Fibroblast of lung (primary cell): ENCODE measurements around the gene MIEN1. TPM values are rescaled to one million over a fixed set of nuclear protein-coding genes. Genes with fewer than 3 reads are reported as not detected.

Source experiments
- DNase-seq, 2 donors: peaks; one replicate each; pipeline versions ENCODE4 v3.0.0 to v3.0.0-alpha.2; 2010; ENCODE audit warnings: low read depth in 2 of 2
- H2AFZ ChIP-seq: 2 replicates; pipeline ENCODE4 v1.5.1; 2012; ENCODE audit warnings: low read length, control low read depth, inconsistent platforms
- H3K27ac ChIP-seq: 2 replicates; pipeline ENCODE4 v1.5.1; 2011; ENCODE audit warnings: low read length, control low read depth; ENCODE audit not compliant: insufficient read depth
- H3K27me3 ChIP-seq: 2 replicates; pipeline ENCODE4 v1.5.1; 2011; ENCODE audit warnings: mild to moderate bottlenecking, low read length; ENCODE audit not compliant: control insufficient read depth, insufficient read depth
- H3K36me3 ChIP-seq: 2 replicates; pipeline ENCODE4 v1.5.1; 2011; ENCODE audit warnings: low read length; ENCODE audit not compliant: control insufficient read depth, insufficient read depth
- H3K4me1 ChIP-seq: 2 replicates; pipeline ENCODE4 v1.5.1; 2011; ENCODE audit warnings: low read length; ENCODE audit not compliant: control insufficient read depth, insufficient read depth; ENCODE audit errors: extremely low read depth
- H3K4me2 ChIP-seq: 2 replicates; pipeline ENCODE4 v1.5.1; 2011; ENCODE audit warnings: low read length, control low read depth; ENCODE audit not compliant: insufficient read depth; ENCODE audit errors: extremely low read depth
- H3K4me3 ChIP-seq, 4 experiments: fragments of 200-600 bp in 1 of 4; sonication (generic) in 1 of 4; replicated peaks in 1 of 4; 2 replicates each; pipeline ENCODE4 v1.5.1; 2011 to 2016; ENCODE audit warnings: low read length in 4 of 4, low read depth in 3 of 4, mild to moderate bottlenecking in 3 of 4, control low read depth in 2 of 4, inconsistent platforms in 1 of 4, mixed read lengths in 1 of 4; ENCODE audit not compliant: insufficient read depth in 1 of 4; ENCODE audit errors: control extremely low read depth in 1 of 4
- H3K79me2 ChIP-seq: 2 replicates; pipeline ENCODE4 v1.5.1; 2012; ENCODE audit warnings: mild to moderate bottlenecking, low read length, inconsistent platforms; ENCODE audit not compliant: control insufficient read depth, insufficient read depth
- H3K9ac ChIP-seq: 2 replicates; pipeline ENCODE4 v1.5.1; 2011; ENCODE audit warnings: mild to moderate bottlenecking, low read length, control low read depth; ENCODE audit not compliant: insufficient read depth
- H3K9me3 ChIP-seq: 2 replicates; pipeline ENCODE4 v1.5.1; 2012; ENCODE audit warnings: low read depth, low read length; ENCODE audit not compliant: control insufficient read depth, insufficient read depth
- H4K20me1 ChIP-seq: 2 replicates; pipeline ENCODE4 v1.5.1; 2011; ENCODE audit warnings: low read length; ENCODE audit not compliant: control insufficient read depth, insufficient read depth; ENCODE audit errors: extremely low read depth
- CTCF ChIP-seq, 2 donors: IDR thresholded peaks in 1 of 2; conservative IDR thresholded peaks in 1 of 2; 1 replicate in 1 of 2; 2 replicates in 1 of 2; pipeline ENCODE4 v1.5.1; 2011 to 2012; ENCODE audit warnings: low read length in 2 of 2, control low read depth in 1 of 2, inconsistent platforms in 1 of 2, low read depth in 1 of 2, mild to moderate bottlenecking in 1 of 2
- EZH2 ChIP-seq: IDR thresholded peaks from 2 replicates; pipeline ENCODE4 v1.5.1; 2012; ENCODE audit warnings: low read length, control low read depth, mild to moderate bottlenecking; ENCODE audit errors: missing control alignments
- polyA plus RNA-seq, 2 donors: library from polyadenylated mRNA; depleted of rRNA in 1 of 2; stranded (reverse) in 1 of 2; unstranded in 1 of 2; fragments of >200 nt; gene quantifications; 2 replicates each; pipeline ENCODE4 v1.2.1, GENCODE V29; 2011 to 2012; ENCODE audit warnings: missing spikeins in 1 of 2
- total RNA-seq: library from RNA; depleted of rRNA; stranded (reverse); fragments of >200 nt; gene quantifications from 2 replicates; pipeline ENCODE4 v1.2.1, GENCODE V29; 2014

Gene MIEN1
- total and polyA plus RNA-seq, 2 donors (not counting 1 experiment from before 2014, with no cell fraction given) = 25.6 to 58.0 TPM

- Histone ChIP-seq H3K4me3 (no peak overlapping the region), H3K27me3 (peaks cover 14% of the 10 kb centered on the region), H3K9me3 (no peaks in the 10 kb centered on the region), H3K36me3 (no peaks in the 10 kb centered on the region), H3K27ac (no peak overlapping the region), H4K20me1 (no peaks in the 10 kb centered on the region), H3K9ac (no peak overlapping the region), H3K4me2 (no peak overlapping the region), H3K79me2 (no peaks in the 10 kb centered on the region), H2AFZ (no peak overlapping the region), H3K4me1 (no peaks in the 10 kb centered on the region)
- DNase-seq = no peak
- no peak for TF ChIP-seq EZH2
- TF ChIP-seq CTCF (conservative IDR thresholded peaks at IDR 0.05 in 1 of 2, IDR thresholded peaks at IDR 0.05 in 1 of 2; ENCODE audit: low read depth in 1 of 2, low read length in 2 of 2) = no peak
These were observed 44.7 kb upstream of the MIEN1 start for GRCh38 chr17:39775031-39775430.

GRCh38 chr17:39774047-39774446 lies 43.7 kb upstream of the MIEN1 start:
- peaks cover 16% of the 10 kb centered on the region for H3K27me3 ChIP-seq
- H3K27ac ChIP-seq = no peak overlapping the region
- no peaks in the 10 kb centered on the region for H3K79me2 ChIP-seq
- H3K4me1 ChIP-seq = no peaks in the 10 kb centered on the region
- H3K9me3 ChIP-seq = no peaks in the 10 kb centered on the region
- no peak overlapping the region for H3K9ac ChIP-seq
- no peak overlapping the region for H3K4me3 ChIP-seq
- DNase-seq = no peak
- no peaks in the 10 kb centered on the region for H4K20me1 ChIP-seq
- TF ChIP-seq EZH2 = no peak
- no peak for TF ChIP-seq CTCF (conservative IDR thresholded peaks at IDR 0.05 in 1 of 2, IDR thresholded peaks at IDR 0.05 in 1 of 2; ENCODE audit: low read depth in 1 of 2, low read length in 2 of 2)
- no peak overlapping the region for H3K4me2 ChIP-seq
- no peak overlapping the region for H2AFZ ChIP-seq
- no peaks in the 10 kb centered on the region for H3K36me3 ChIP-seq

GRCh38 chr17:39772987-39773934 lies 42.9 kb upstream of the MIEN1 start:
- H2AFZ ChIP-seq = no peak overlapping the region
- DNase-seq = no peak
- TF ChIP-seq EZH2 (no peak), CTCF (conservative IDR thresholded peaks at IDR 0.05 in 1 of 2, IDR thresholded peaks at IDR 0.05 in 1 of 2; ENCODE audit: low read depth in 1 of 2, low read length in 2 of 2) (no peak)
- H3K4me2 ChIP-seq = no peak overlapping the region
- no peaks in the 10 kb centered on the region for H3K36me3 ChIP-seq
- H3K27ac ChIP-seq = no peak overlapping the region
- H3K9me3 ChIP-seq = no peaks in the 10 kb centered on the region
- H3K79me2 ChIP-seq = no peaks in the 10 kb centered on the region
- no peaks in the 10 kb centered on the region for H4K20me1 ChIP-seq
- H3K9ac ChIP-seq = no peak overlapping the region
- peaks cover 17% of the 10 kb centered on the region for H3K27me3 ChIP-seq
- H3K4me1 ChIP-seq = no peaks in the 10 kb centered on the region
- H3K4me3 ChIP-seq = no peak overlapping the region
